GM13976 (cell line): Measurements from ENCODE around the gene THOC6.

Experiments
- DNase-seq: peaks from one replicate; pipeline ENCODE4 v3.0.0; 2012; ENCODE audit warnings: low spot score
- in situ Hi-C: fragments of 300-500 bp; cut with MboI; formaldehyde crosslinking; loops from one replicate; pipeline ENCODE4 v1.12.0; 2022; ENCODE audit warnings: low sequenced_read_pairs, mixed read lengths, inconsistent platforms; ENCODE audit not compliant: unreplicated experiment
- TF ChIP-seq, protein P1 (sequence below): IDR thresholded peaks from 2 replicates; pipeline ENCODE4 v1.5.1; 2012; ENCODE audit warnings: borderline replicate concordance, mild to moderate bottlenecking; ENCODE audit not compliant: insufficient read depth; ENCODE audit errors: extremely low read depth, missing control alignments, control extremely low read depth

The THOC6 gene

DNA sequence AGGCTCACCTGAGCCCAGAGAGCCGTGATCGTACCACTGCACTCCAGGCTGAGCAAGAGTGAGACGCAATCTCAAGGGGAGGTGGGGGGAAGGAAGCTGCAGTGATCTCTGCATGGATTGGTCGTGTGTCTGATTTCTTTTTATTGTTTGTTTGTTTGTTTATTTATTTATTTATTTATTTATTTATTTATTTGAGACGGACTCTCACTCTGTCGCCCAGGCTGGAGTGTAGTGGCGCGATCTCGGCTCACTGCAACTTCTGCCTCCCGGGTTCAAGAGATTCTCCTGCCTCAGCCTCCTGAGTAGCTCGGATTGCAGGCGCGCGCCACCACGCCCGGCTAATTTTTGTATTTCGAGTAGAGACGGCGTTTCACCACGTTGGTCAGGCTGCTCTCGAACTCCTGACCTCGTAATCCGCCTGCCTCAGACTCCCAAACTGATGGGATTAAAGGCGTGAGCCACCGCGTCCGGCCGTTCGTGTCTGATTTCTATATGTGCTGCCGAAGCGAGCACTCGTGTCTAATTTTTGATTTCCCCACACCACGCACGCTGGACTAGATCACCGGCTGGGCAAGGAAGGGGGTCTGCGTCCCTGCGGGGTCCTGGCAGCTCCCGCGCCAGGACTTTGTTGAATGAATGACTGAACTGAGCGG, 4.1 kb upstream of the THOC6 start:
- TF ChIP-seq, protein P1, sequence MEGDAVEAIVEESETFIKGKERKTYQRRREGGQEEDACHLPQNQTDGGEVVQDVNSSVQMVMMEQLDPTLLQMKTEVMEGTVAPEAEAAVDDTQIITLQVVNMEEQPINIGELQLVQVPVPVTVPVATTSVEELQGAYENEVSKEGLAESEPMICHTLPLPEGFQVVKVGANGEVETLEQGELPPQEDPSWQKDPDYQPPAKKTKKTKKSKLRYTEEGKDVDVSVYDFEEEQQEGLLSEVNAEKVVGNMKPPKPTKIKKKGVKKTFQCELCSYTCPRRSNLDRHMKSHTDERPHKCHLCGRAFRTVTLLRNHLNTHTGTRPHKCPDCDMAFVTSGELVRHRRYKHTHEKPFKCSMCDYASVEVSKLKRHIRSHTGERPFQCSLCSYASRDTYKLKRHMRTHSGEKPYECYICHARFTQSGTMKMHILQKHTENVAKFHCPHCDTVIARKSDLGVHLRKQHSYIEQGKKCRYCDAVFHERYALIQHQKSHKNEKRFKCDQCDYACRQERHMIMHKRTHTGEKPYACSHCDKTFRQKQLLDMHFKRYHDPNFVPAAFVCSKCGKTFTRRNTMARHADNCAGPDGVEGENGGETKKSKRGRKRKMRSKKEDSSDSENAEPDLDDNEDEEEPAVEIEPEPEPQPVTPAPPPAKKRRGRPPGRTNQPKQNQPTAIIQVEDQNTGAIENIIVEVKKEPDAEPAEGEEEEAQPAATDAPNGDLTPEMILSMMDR = no peak
- in situ Hi-C loops = no loop called here
- no peak for DNase-seq

DNA sequence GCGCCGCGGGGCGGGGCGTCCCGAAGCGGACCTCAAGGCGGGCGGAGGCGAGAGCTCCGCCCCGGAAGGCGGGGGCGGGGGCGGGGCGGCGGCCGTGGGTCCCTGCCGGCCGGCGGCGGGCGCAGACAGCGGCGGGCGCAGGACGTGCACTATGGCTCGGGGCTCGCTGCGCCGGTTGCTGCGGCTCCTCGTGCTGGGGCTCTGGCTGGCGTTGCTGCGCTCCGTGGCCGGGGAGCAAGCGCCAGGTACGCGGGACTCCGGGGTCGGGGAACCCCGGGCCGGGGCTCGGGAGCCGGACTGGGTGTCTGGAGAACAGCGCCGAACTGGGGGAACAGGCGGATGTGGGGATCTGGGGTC, 3.6 kb upstream of the THOC6 start, which contains the start of gene TNFRSF12A:
TSS of gene TNFRSF12A (plus strand) at position 122 of the 357 bp plus-strand sequence. CDS start at position 152, 30 bp downstream.
- in situ Hi-C loops = no loop called here
- TF ChIP-seq, protein P1 = no peak
- peak; percentile 93 for DNase-seq

DNA sequence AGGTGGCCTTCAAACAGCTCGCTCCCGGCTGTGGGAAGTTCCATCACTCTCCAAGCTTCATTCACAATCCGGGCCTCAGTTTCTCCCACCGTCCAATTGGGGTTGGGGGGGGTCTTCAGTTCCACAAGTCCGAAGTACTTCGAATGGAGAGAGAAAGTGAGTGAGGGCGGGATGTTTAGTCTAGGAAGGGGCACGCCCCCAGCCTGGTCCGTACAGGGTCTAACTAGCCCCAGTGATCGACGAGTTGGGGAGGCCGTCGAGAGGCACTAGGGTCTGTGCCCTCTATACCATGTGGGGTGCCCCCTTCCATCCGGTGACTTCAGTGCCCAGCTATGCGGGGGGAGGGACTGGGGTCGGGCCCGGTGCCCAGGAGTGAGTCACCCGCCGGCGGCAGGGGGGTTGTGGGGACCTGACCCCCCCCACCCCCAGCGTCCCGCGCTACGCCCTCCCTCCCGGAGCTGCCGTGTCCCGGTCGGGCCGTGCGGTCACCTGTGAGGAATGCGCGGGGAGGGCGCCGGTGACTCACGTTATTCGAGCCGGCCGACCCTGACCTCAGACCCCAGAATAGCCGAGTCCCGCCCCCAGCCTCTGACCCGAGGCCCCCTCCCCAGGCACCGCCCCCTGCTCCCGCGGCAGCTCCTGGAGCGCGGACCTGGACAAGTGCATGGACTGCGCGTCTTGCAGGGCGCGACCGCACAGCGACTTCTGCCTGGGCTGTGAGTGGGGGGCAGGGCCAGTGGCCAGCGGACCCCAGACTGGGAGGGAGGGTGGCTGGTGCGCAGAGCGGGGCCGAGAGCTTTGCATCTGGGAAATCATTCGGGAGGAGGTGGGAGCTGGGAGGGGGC, 3.0 kb upstream of the THOC6 start:
- no peak for DNase-seq
- in situ Hi-C loops = no loop called here
- TF ChIP-seq, protein P1 = no peak

DNA sequence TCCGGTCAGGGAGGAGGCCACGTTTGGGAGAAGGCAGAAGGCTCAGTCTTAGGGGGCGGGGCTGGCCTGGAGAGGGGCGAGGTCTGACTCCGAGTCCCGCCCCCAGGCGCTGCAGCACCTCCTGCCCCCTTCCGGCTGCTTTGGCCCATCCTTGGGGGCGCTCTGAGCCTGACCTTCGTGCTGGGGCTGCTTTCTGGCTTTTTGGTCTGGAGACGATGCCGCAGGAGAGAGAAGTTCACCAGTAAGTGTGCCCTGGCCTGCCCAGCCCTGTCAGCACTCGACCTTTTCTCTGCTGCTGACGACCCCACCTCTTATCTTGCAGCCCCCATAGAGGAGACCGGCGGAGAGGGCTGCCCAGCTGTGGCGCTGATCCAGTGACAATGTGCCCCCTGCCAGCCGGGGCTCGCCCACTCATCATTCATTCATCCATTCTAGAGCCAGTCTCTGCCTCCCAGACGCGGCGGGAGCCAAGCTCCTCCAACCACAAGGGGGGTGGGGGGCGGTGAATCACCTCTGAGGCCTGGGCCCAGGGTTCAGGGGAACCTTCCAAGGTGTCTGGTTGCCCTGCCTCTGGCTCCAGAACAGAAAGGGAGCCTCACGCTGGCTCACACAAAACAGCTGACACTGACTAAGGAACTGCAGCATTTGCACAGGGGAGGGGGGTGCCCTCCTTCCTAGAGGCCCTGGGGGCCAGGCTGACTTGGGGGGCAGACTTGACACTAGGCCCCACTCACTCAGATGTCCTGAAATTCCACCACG, 2.2 kb upstream of the THOC6 start:
- DNase-seq = peak; percentile 85
- in situ Hi-C loops = no loop called here
- TF ChIP-seq, protein P1 = peak; percentile 34

DNA sequence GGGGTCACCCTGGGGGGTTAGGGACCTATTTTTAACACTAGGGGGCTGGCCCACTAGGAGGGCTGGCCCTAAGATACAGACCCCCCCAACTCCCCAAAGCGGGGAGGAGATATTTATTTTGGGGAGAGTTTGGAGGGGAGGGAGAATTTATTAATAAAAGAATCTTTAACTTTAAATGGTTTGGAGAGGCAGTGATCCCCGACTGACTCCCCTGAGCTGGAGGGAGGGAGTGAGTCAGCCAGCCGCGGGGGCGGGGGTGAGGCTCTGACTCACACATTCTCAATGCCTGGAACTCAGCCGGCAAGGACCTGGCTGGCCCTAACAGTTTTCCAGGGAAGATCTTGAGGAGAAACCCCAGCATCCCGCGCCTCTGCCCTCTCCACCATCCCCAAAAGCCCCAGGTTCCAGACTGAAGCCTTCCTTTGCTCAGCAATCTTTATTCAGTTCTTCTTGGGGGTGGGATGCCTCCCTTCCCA, 1.6 kb upstream of the THOC6 start:
- TF ChIP-seq, protein P1 = no peak
- in situ Hi-C loops = no loop called here
- peak; percentile 75 for DNase-seq
